K562 (cell line): ENCODE data around the gene MBOAT1. TPM values are rescaled to one million over a fixed set of nuclear protein-coding genes. Genes with fewer than 3 reads are reported as not detected.
A peak's percentile ranks its signal among the peaks of the same experiment; 100 is the strongest.

ENCODE experiments used
- AFF4 ChIP-seq: sonication (generic); formaldehyde crosslinking; IDR thresholded peaks from 2 replicates; pipeline ENCODE4 v1.8.0; 2023; ENCODE audit warnings: mild to moderate bottlenecking, missing genetic modification reagents
- BACH1 ChIP-seq: fragments of 200-800 bp; sonication (Bioruptor generic); IDR thresholded peaks from 2 replicates; pipeline ENCODE4 v1.6.1; 2016; ENCODE audit warnings: missing genetic modification characterization, missing compliant biosample characterization
- DMBX1 ChIP-seq: fragments of 250-450 bp; sonication (Bioruptor Pico); IDR thresholded peaks from 2 replicates; pipeline ENCODE4 v1.8.0; 2022; ENCODE audit warnings: inconsistent platforms, mild to moderate bottlenecking, moderate library complexity, borderline replicate concordance
- PHF20 ChIP-seq: fragments of 450-650 bp; IDR thresholded peaks from 2 replicates; pipeline ENCODE4 v1.6.1; 2018; ENCODE audit not compliant: partially characterized antibody
- SMARCA4 ChIP-seq: fragments of 450-650 bp; IDR thresholded peaks from 2 replicates; pipeline ENCODE4 v1.6.1; 2016
- TCFL5 ChIP-seq: fragments of 250-450 bp; sonication (Bioruptor Pico); conservative IDR thresholded peaks from 2 replicates; pipeline ENCODE4 v1.6.1; 2021; ENCODE audit warnings: mild to moderate bottlenecking, moderate library complexity, matching md5 sums
- ZBTB40 ChIP-seq, 2 experiments: fragments of 450-650 bp in 1 of 2; sonication (generic) in 1 of 2; formaldehyde crosslinking in 1 of 2; IDR thresholded peaks; 2 replicates each; pipeline versions ENCODE4 v1.7.1 to v1.9.0; 2016 to 2022; ENCODE audit warnings: inconsistent platforms in 1 of 2, mild to moderate bottlenecking in 1 of 2, missing genetic modification reagents in 1 of 2
- ZNF197 ChIP-seq: fragments of 200-800 bp; sonication (Bioruptor generic); IDR thresholded peaks from 2 replicates; pipeline ENCODE4 v1.6.1; 2016; ENCODE audit warnings: low read depth, missing genetic modification characterization, missing compliant biosample characterization
- ZNF282 ChIP-seq: sonication (generic); formaldehyde crosslinking; IDR thresholded peaks from 2 replicates; pipeline ENCODE4 v1.8.1; 2023; ENCODE audit warnings: missing genetic modification reagents
- ZNF436 ChIP-seq: fragments of 250-450, 450-650 bp; sonication (Bioruptor Pico); formaldehyde crosslinking; IDR thresholded peaks from 2 replicates; pipeline ENCODE4 v1.7.0; 2020; ENCODE audit warnings: mild to moderate bottlenecking
- ZNF507 ChIP-seq: conservative IDR thresholded peaks from 2 replicates; pipeline ENCODE4 v1.6.1; 2017; ENCODE audit warnings: missing genetic modification characterization, missing compliant biosample characterization
- polyA plus RNA-seq, 8 experiments: library from polyadenylated mRNA; depleted of rRNA in 4 of 8; stranded (reverse) in 5 of 8; unstranded in 3 of 8; fragments of >200 nt; fragmentation: Nextera tagmentation in 2 of 8; fragmentation: Illumina TruSeq in 1 of 8; extraction: Ambion mirVana in 2 of 8; extraction: Trizol in 1 of 8; gene quantifications; 2 replicates each; pipeline versions ENCODE4 v1.2.1 to v1.2.3, GENCODE V29; 2011 to 2014; ENCODE audit warnings: inconsistent platforms in 1 of 8, missing spikeins in 1 of 8
- total RNA-seq, 7 experiments: library from RNA; depleted of rRNA in 6 of 7; stranded (reverse); fragments of >200 nt in 6 of 7; fragmentation: Illumina TruSeq in 2 of 7; extraction: Trizol in 2 of 7; gene quantifications; 2 replicates each; pipeline versions ENCODE4 v1.2.1 to v1.2.3, GENCODE V29; 2011 to 2021; ENCODE audit warnings: low replicate concordance in 1 of 7
- TF ChIP-seq, protein P1 (sequence below): sonication (generic); formaldehyde crosslinking; IDR thresholded peaks from 2 replicates; pipeline ENCODE4 v1.8.1; 2022; ENCODE audit warnings: missing genetic modification reagents

Gene MBOAT1
- total and polyA plus RNA-seq, 9 of the 15 experiments (the other 6 are each of a cell fraction or from before 2014, with no cell fraction given), result 0.13 to 16.5 (median 10.3) TPM

DNA sequence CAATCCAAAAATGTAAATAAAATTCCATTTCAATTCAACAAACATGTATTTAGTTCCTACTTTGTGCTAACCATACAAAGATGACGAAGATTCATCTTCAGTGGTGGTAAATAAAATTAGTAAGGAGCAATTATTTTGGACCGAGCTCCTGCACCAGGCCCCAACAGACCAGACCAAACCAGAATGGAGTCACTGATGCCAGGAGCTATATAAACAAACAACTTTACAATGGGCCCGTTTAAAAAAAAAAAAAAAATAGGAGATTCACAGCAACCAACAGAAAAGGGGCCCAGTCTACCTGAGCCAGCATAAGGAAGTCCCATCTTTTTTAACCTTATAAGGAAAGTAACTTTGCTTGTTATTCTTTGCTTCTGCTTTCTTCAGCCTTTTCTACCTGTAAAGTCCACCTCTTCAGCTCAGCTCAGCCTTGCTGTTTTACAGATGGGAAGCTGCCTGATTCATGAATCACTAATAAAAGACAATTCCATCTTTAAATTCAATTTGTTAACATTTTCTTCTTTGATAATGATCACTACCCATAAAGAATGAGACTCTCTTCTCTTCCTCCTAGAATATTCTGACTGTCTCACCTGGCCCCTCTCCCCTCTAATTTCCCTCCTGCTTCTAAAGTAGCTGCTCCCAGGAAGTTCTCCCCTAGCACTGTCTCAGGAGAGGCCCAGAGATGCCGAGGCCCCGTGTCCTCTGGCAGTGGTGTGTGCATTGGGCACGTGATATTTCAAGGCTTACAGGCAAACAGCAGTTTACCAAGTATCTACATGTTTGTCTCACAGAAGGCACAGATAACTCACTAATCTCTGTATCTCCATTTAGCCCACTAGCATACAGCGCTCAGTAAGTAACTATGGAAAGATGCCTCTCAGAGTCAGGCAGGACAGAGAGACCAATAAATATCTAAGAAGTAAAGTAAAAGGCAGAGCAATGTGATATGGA is 8.4 kb downstream of the MBOAT1 start (continued):
- TF ChIP-seq AFF4 (CRISPR knock-in tag), result no peak
- no peak for TF ChIP-seq ZBTB40 (IDR thresholded peaks at IDR 0.05)
- no peak for TF ChIP-seq ZBTB40 (CRISPR knock-in tag; IDR thresholded peaks at IDR 0.05)
- TF ChIP-seq TCFL5 (CRISPR knock-in tag), result peak; percentile 62; the same call in 1 of the 2 replicates
- 0 out of 2 replicates have a peak, but pooled peaks have one; percentile 16 for TF ChIP-seq SMARCA4
- no peak for TF ChIP-seq PHF20
- TF ChIP-seq ZNF507, result 0 out of 2 replicates have a peak, but pooled peaks have one; percentile 17
- peak; percentile 99 for TF ChIP-seq DMBX1 (CRISPR knock-in tag)
- no peak for TF ChIP-seq ZNF436 (CRISPR knock-in tag)
- TF ChIP-seq ZNF197 (CRISPR knock-in tag), result peak; percentile 88
- TF ChIP-seq, protein P1, sequence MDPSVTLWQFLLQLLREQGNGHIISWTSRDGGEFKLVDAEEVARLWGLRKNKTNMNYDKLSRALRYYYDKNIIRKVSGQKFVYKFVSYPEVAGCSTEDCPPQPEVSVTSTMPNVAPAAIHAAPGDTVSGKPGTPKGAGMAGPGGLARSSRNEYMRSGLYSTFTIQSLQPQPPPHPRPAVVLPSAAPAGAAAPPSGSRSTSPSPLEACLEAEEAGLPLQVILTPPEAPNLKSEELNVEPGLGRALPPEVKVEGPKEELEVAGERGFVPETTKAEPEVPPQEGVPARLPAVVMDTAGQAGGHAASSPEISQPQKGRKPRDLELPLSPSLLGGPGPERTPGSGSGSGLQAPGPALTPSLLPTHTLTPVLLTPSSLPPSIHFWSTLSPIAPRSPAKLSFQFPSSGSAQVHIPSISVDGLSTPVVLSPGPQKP (CRISPR knock-in tag), result no peak
- peak; percentile 94 for TF ChIP-seq BACH1
- no peak for TF ChIP-seq ZNF282 (CRISPR knock-in tag)
